ENCODE measurements around the gene TOR1AIP2.

Gene TOR1AIP2

DNA sequence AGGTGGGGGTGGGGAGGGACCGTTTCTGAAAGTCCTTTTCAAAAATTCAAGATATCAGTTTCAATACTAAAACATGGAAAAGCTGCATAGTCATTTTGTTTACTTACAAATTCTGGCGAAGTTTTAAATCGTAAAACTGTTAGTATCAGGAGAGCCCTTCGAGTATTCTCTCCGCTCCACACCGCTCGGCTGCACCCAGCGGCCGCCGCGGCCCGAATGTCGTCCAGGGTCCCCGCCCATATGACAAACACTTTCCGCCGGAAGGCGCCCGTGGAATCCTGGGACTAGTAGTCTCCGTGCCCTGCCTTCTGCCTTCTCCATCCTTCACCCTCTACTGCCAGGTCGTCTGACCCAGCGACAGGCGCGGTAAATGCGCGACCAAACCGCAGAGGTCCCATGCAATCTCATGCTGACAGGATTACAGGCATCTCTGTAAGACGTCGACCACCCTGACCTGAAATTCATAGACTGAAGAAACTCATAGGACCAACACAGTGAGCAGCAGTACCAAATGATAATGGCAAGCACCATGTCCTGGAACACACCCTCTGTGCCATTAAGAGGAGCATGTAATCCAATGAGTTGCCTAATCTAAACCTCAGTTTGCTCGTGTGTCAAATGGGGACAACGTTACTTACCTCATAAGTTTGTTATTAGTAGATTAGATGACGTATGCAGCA, at the start of gene TOR1AIP2:
Gene TOR1AIP2 (minus strand): TSS at position 218 of the 680 bp plus-strand sequence. CDS start 25,138 bp downstream, outside the sequence.
- peak; percentile 56 to 68 for DNase-seq

DNA sequence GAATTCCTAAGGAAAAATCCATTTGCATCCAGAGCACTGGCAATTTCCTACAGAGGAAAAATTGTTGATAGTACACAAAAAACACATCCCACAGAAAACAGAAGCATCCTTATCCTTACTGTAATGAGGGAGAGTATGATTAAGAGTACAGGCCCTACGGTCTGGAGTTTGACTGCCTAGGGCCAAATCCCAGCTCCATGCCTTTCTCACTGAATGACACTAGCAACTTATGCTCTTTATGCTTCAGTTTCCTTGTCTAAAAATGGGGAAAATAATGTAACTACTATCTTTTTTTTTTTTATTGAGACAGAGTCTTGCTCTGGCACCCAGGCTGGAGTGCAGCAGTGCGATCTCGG, 49.2 kb upstream of the TOR1AIP2 start:
- DNase-seq: no peak

DNA sequence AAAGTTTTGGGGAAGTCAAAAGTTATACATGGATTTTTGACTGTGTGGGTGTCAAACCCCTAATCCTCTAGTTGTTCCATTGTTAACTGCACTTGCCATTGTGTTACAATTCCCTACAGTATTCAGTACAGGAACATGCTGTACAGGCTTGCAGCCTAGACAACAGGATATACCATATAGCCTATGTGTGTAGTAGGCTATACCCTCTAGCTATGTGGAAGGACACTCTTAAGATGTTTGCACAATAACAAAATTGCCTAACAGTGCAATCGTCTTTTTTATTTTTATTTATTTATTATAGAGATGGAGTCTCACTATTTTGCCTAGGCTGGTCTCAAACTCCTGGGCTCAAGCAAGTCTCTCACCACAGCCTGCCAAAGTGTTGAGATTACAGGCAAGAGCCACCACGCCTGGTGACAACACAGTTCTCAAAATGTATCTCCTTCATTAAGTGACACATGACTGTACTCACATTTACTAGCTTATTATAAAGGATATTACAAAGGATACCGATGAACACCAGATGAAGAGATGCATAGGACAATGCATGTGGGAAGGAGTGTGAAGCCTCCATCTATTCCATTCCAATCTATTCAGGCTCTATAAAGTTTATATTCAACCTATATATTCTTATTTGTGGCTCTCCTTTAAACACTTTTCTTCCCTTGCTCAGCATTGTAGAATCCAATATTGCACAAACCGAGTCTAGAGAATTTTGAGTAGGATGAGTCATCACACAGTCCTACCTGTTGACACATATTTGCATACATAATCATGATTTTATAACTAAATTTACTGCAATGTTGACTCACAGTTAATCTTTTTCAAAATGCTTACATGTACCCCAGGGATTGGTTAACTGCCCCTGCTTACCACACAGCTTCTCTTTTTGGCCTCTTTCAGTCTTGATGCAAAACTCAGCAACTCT, 48.6 kb upstream of the TOR1AIP2 start:
- DNase-seq: no peak

DNA sequence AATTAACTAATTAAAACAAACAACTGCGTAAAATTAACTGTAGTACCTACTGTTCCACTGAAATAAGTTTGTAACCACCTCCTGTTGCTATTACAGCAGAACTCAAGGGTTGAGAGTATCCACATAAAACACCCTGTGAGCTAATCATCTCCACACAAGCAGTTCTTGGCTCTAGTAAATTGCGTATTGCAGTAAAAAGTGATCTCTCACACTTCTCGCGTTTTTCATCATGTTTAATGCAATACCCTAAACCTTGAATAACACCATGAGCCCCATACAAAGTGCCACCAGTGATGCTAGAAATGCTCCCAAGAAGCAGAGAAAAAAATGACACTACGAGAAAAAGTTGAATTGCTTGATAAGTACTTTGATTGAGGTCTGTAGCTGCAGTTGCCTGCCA, 47.7 kb upstream of the TOR1AIP2 start:
- DNase-seq: no peak

DNA sequence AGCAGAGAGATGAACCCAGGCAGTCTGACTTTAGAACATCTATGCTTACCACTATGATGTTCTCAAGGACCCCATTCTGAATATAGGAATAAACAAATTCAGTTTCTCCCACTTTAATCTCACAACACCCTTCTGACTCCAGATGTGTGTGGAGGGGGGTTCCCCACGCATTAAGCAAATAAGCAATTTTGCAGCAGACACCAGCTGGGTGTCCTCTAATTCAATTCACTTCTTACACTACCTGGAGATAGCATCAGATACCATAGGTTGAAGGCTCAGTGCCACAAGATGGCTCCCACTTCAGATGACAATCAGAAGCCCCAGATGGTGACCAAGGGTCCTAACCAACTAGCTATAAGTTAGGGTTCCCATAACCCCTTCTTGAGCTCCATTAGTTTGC, 46.7 kb upstream of the TOR1AIP2 start:
- DNase-seq: no peak

DNA sequence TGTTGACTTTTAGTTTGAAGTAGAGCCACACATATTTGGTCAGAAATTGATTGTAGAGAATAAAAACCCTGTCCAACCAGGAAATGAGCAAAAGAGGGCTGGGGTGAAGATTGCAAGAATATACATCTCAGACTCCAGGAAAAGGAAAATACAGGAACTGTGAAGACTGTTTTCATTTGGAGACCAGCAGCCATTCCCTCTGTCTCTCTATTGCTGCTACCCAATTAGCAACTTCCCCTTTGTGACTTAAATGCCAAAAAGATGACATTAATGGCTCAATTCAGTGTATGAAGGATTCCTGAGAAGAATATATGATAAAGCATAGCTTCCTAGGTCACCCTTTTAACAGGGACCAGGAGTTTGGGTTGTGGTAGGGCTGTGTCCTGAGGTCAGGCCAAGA, 45.4 kb upstream of the TOR1AIP2 start:
- no peak for DNase-seq

DNA sequence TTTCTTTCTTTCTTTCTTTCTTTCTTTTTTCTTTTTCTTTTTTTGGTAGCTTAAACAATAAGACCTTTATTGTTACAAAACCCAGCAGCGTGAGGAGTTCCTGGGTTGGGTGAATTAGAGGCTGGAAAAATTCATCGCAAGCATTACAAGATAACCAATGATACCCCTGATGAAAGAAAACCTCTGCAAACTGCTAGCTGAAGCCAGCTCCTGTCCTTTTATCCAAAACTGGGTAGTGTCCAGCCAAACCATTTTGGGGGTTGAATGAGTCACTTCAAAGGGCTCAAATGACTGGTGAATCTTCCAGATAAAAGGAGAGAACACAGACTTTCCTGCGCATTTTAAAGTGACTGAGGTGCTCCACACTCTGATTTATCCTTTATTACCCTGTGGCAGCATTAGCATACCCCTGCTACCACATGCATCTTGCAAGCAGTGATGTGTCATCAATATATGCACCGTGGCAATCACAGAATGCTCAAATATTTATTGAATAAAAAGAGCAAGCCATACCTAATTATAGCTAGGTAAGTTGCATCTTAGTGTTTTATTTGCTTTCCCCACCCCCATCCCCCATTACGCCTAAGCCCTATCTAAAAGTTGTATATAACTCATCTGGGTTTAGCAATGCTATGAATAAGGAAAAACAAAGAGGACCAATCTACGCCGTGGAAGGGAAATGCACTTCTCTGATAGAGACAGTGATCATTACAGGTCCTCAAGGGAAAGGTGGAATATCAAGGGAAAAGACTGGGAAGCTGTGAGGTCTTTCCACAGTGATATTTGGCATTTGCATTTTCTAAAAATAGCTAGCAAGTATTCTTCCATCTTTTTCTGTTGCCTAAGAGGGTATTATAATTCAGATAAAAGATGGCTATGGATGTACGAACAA, 44.6 kb upstream of the TOR1AIP2 start:
- no peak for DNase-seq

DNA sequence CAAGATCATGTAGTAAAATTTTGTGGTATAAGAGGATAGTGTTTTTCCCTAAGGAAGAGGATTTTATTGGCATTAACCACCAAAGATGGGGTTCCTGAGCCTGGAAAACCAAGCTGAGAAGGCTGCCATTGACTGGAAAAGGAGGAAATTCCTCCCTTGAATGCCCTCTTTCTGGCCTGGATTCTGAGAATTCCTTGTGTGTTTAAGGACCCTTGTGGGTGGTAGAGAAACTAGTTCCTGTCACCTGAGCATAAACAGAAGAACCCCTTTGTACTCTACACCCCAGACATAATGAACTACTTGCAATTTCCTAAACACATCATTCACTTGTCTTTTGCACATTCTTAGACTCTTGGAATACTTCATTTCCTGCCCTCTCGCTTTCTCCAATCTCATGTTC, 43.9 kb upstream of the TOR1AIP2 start:
- no peak for DNase-seq

DNA sequence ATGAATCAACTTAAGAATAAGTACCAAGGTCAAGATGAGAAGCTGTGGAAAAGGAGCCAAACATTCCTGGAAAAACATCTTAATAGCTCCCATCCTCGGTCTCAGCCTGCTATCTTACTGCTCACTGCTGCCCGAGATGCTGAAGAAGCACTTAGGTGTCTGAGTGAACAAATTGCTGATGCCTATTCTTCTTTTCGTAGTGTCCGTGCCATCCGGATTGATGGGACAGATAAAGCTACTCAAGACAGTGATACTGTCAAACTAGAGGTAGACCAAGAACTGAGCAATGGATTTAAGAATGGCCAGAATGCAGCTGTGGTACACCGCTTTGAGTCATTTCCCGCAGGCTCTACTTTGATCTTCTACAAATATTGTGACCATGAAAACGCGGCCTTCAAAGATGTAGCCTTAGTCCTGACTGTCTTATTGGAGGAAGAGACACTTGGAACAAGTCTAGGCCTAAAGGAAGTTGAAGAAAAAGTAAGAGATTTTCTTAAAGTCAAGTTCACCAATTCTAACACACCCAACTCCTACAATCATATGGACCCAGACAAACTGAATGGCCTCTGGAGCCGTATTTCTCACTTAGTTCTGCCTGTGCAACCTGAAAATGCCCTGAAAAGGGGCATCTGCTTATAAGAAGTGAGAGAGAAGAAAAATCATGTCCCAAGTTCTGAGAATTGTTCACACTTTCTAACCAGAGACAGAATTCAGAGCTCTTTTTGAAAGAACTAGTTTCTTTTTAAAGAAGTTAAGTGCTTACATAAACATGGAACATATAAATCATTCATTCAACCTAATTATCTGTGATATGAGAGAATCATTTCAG, 40.2 kb upstream of the TOR1AIP2 start:
- no peak for DNase-seq

DNA sequence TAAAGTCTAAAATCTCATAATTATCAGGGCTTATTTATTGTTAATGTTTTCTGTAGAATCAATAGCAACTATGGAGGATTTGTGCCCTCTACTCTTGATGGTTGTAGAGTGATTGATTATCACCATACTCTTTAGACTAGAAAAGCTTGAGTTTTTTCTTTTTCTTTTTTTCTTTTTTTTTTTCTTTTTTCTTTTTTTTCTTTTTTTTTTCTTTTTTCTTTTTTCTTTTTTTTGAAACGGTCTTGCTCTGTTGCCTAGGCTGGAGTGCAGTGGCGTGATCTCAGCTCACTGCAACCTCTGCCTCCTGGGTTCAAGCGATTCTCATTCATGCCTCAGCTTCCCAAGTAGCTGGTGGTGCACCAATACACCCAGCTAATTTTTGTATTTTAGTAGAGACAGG, 34.2 kb upstream of the TOR1AIP2 start:
- DNase-seq: no peak

DNA sequence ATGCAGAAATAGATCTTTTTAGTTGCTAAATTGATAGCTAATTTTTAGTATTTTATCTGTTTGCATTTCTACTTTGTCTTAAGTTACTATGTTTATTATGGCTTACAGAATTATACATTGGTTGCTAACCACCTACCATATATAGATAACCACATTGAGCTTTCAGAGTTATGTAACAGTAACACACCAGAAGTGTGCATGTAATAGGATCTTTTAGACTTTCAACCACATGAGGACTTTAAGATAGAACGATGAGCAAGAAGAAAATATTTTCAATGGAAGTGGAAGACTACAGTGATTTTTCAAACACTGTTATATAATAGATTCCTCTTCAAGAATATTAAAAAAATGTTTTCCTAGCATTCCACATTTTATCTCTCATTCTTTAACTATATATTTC, 33.3 kb upstream of the TOR1AIP2 start:
- DNase-seq: no peak

DNA sequence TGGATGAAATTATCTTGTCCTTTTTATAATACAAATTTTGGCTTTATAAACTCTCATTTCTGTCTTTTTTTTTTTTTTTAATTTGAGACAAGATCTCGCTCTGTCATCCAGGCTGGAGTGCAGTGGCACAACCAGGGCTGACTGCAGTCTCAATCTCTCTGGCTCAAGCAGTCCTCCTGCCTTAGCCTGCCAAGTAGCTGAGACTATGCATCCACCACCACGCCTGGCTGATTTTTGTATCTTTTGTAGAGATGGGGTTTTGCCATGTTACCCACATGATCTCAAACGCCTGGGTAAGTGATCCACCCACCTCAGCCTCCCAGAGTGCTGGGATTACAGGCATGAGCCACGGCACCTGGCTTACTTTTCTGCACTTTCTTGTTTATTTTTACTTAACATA, 12.0 kb upstream of the TOR1AIP2 start:
- no peak for DNase-seq

DNA sequence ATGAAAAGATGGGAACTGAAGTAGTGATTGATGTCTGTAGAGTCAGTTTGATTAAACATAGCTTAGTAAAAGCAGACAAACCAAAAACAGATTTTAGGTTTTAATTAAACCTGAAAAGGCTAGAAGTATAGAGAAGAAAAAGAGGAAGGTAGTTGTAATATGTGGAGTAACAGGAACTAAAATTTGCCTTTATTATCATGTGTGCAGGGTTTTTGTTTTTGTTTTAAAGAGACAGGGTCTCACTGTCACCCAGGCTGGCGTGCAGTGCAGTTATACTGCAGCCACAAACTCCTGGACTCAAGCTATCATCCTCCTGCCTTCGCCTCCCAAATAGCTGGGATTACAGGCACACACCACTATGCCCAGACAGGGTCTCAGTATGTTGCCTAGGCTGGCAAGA, 10.5 kb upstream of the TOR1AIP2 start:
- peak in 1 of 2 donors; percentile 36 for DNase-seq

DNA sequence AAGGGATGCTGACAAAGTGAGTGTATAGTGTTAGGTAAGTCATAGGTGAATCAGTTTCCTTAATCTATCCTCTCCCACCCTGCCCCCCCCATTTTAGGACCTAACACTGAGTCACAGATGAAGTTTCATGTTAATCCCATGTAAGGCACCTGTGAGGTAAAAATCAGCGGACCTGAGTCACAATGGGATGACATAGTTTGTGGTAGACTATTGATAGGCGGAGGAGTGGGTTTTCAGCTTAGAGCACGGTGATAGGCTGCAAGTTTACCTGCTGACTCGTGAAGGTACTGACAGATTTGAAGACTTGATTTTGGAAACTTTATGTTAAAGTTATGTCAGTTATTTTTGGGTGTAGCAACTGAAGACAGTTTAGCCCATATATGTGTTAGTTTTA, 6.1 kb upstream of the TOR1AIP2 start:
- no peak for DNase-seq

DNA sequence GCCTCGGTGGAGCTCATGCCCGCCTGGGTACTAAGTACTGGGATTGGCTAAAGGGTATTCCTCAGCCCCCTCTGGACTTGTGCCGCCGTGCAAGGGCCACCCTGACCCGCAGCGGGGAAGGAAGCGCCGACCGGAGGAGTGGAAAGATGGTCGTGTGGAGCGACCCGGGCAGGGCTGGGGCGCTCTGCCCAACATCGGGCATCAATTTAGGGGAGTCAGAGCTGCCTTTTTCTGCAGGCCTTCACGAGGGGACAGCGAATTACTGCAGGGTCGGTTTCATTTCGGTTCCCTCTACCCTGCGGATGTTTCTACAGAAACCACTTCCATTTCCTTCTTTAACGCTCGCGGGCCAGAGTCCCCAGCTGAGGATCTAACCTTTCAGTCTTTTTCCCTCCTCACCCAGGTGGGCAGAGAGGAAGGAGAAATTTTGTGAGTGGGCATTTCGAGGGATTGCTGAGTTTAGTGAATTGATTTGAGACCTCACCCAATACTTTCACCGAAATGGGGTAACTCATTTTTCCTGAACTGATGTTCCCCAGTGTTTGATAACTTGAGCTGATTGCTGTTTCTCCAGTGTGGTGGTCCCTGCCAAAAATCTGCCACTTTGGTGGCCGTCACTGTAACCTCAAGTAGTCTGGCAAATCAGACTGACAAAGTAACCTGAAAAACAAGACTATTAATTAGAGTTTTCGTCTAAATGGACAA, 5.6 kb upstream of the TOR1AIP2 start:
- peak in 1 of 2 donors; percentile 63 for DNase-seq

DNA sequence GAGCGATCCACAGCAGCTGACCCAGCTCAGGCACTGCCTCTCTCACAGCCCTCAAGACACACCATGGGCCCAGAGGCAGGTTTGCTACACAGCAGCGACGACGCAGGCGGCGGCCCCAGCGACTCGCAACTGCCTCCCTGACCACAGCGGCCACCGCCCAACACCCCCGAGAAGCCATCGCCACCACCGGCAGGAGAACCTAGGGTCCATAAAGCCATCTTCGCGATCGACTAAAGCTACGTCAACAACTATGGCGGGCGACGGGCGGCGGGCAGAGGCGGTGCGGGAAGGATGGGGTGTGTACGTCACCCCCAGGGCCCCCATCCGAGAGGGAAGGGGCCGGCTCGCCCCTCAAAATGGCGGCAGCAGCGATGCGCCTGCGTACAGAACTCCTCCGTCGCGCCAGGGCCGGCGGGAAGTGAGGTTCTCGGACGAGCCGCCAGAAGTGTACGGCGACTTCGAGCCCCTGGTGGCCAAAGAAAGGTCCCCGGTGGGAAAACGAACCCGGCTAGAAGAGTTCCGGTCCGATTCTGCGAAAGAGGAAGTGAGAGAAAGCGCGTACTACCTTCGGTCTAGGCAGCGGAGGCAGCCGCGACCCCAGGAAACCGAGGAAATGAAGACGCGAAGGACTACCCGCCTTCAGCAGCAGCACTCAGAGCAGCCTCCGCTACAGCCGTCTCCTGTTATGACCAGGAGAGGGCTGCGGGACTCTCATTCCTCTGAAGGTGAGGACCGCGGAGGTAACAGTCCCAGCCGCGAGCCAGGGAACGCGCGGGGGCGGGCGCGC, 4.8 kb upstream of the TOR1AIP2 start, which contains the start of gene TOR1AIP1:
Gene TOR1AIP1 (plus strand): TSS at position 33 of the 787 bp plus-strand sequence. CDS start 218 bp downstream, at position 251.
- peak; percentile 91 to 97 for DNase-seq

DNA sequence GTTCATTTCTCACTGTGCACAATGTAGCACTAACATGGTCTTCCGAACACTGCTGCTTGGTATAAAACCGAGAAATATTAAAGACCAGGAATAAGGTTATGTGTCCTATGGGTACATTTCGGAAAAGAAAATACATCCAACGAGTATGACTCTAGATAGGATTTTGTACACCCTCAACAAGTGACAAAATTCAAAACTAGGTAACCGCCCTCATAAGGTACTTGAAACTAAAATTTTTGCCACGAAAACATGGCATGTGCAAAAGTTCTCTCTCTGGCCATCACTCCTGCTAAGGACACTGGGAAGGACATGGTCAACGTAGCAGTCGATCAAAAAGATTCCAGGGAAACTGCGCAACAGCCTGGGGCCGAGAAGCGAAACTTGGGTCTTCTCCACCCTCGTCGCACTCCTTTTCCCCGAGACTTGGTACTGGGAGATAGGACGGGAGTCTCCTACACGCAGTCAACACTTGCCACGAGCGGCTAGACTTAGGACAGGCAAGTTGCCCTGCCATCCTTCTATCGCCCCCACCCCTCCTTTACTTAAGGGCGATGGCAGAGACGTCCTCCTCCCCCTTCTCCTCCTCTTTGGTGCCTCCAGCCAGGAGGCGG, 4.1 kb upstream of the TOR1AIP2 start:
- DNase-seq: peak in 1 of 2 donors; percentile 68

DNA sequence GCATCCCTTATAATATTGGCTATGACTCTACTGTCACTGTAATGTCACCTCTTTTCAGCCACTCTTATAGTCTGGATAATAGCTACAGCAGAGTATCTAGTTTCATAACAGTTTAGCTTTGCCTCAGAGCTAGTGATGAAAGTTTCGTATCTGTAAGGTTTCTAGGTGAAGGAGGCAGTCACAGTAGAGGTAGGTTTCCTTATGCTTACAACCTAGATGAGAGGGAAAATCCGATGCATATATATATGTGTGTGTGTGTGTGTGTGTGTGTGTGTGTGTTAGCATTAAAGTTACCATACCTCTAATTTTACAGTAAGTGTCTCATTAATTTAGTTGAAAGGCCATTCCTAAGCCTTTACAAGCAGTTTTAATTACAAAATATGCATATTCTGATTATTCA, 2.2 kb upstream of the TOR1AIP2 start:
- no peak for DNase-seq

DNA sequence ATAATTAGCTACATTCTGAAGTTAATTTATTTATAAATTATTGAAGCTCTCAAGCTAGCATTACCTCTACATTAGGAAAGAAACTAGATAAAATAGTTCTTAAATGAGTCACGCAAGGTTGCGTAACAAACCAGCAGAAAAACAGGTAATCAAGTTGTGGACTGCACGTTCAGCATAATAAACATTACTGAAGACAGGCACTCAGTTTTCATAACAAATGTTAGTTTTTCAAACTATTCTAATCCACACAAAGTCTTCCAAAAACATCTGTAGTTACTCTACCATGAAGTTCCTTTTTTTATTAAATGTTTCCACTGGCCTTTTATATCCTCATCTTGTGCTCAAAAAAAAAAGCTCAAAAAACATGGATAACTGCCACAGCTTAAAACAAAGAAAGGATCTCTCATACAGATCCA, 1.3 kb downstream of the TOR1AIP2 start:
- DNase-seq: no peak

Data from bone marrow (tissue), 2 donors.